K562 (cell line): Measurements from ENCODE around the gene ELF2. TPM values are rescaled to one million over a fixed set of nuclear protein-coding genes. Genes with fewer than 3 reads are reported as not detected.

Source experiments
- ATF6 ChIP-seq: sonication (generic); formaldehyde crosslinking; IDR thresholded peaks from 2 replicates; pipeline ENCODE4 v1.4.0; 2020; ENCODE audit warnings: mild to moderate bottlenecking, missing genetic modification reagents
- ERF ChIP-seq: fragments of 450-650 bp; formaldehyde crosslinking; IDR thresholded peaks from 2 replicates; pipeline ENCODE4 v1.4.0; 2020; ENCODE audit warnings: mild to moderate bottlenecking, mixed read lengths
- SIX5 ChIP-seq, 2 experiments: IDR thresholded peaks; 2 replicates each; pipeline ENCODE4 v1.6.1; 2011; ENCODE audit warnings: low read length in 2 of 2, borderline replicate concordance in 1 of 2, low read depth in 1 of 2, mild to moderate bottlenecking in 1 of 2, moderate library complexity in 1 of 2; ENCODE audit not compliant: insufficient read depth in 1 of 2
- SMARCA4 ChIP-seq: fragments of 450-650 bp; IDR thresholded peaks from 2 replicates; pipeline ENCODE4 v1.6.1; 2016
- SMARCB1 ChIP-seq: IDR thresholded peaks from 2 replicates; pipeline ENCODE4 v1.6.1; 2011; ENCODE audit warnings: improper control_type of control experiment, low read depth; ENCODE audit not compliant: insufficient read length
- TEAD4 ChIP-seq, 2 experiments: sonication (generic) in 1 of 2; formaldehyde crosslinking in 1 of 2; IDR thresholded peaks; 2 replicates each; pipeline versions ENCODE4 v1.6.1 to v1.8.0; 2012 to 2022; ENCODE audit warnings: borderline replicate concordance in 1 of 2, inconsistent platforms in 1 of 2, low read length in 1 of 2, mild to moderate bottlenecking in 1 of 2, missing genetic modification reagents in 1 of 2
- TFAP4 ChIP-seq: sonication (generic); formaldehyde crosslinking; IDR thresholded peaks from 2 replicates; pipeline ENCODE4 v1.8.0; 2022; ENCODE audit warnings: missing genetic modification reagents, mild to moderate bottlenecking, moderate library complexity, borderline replicate concordance
- ZNF586 ChIP-seq: fragments of 450-650 bp; formaldehyde crosslinking; conservative IDR thresholded peaks from 2 replicates; pipeline ENCODE4 v1.4.0; 2020; ENCODE audit warnings: mild to moderate bottlenecking, moderate library complexity
- polyA plus RNA-seq, 8 experiments: library from polyadenylated mRNA; depleted of rRNA in 4 of 8; stranded (reverse) in 5 of 8; unstranded in 3 of 8; fragments of >200 nt; fragmentation: Nextera tagmentation in 2 of 8; fragmentation: Illumina TruSeq in 1 of 8; extraction: Ambion mirVana in 2 of 8; extraction: Trizol in 1 of 8; gene quantifications; 2 replicates each; pipeline versions ENCODE4 v1.2.1 to v1.2.3, GENCODE V29; 2011 to 2014; ENCODE audit warnings: inconsistent platforms in 1 of 8, missing spikeins in 1 of 8
- total RNA-seq, 7 experiments: library from RNA; depleted of rRNA in 6 of 7; stranded (reverse); fragments of >200 nt in 6 of 7; fragmentation: Illumina TruSeq in 2 of 7; extraction: Trizol in 2 of 7; gene quantifications; 2 replicates each; pipeline versions ENCODE4 v1.2.1 to v1.2.3, GENCODE V29; 2011 to 2021; ENCODE audit warnings: low replicate concordance in 1 of 7

The ELF2 gene
- total and polyA plus RNA-seq, 9 of the 15 experiments (the other 6 are each of a cell fraction or from before 2014, with no cell fraction given) = 9.4 to 58.7 (median 41.6) TPM

GRCh38 chr4:139099366-139099982, 77.5 kb downstream of the ELF2 start (continued):
- TF ChIP-seq TFAP4 (CRISPR knock-in tag) (peak; percentile 17; the same call in 1 of the 2 replicates), SIX5 (IDR thresholded peaks at IDR 0.05; ENCODE audit: borderline replicate concordance in 1 of 2, insufficient read depth in 1 of 2, low read depth in 1 of 2, low read length in 2 of 2) (no peak), SMARCA4 (no peak), ZNF586 (CRISPR knock-in tag) (no peak), ERF (no peak), SMARCB1 (no peak), TEAD4 (IDR thresholded peaks at IDR 0.05; ENCODE audit: low read length) (peak; percentile 31; the same call in 1 of the 2 replicates), TEAD4 (CRISPR knock-in tag; IDR thresholded peaks at IDR 0.05; ENCODE audit: borderline replicate concordance) (no peak), ATF6 (no peak)
